HG02623 (cell line): ENCODE results near the gene PTGIS.

ENCODE experiments used
- ATAC-seq: cut with Tn5 transposase; IDR thresholded peaks from one replicate; pipeline ENCODE4 v1.9.1; 2021; ENCODE audit warnings: moderate library complexity; ENCODE audit not compliant: unreplicated experiment

The PTGIS gene

DNA sequence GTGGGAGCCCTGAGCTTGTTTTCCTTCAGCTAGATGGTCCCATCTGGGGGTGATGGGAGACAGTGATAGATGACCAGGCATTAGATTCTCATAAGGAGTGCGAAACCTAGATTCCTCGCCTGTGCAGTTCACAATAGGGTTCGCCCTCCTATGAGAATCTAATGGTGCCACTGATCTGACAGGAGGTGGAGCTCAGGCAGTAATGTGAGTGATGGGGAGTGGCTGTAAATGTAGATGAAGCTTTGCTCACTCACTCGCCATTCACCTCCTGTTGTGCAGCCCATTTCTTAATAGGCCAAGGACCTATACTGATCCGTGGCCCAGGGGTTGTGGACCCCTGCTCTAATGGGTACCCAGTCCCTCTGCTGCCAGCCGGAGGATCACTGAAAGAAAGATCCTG, 64.8 kb downstream of the PTGIS start:
- ATAC-seq, result no peak

DNA sequence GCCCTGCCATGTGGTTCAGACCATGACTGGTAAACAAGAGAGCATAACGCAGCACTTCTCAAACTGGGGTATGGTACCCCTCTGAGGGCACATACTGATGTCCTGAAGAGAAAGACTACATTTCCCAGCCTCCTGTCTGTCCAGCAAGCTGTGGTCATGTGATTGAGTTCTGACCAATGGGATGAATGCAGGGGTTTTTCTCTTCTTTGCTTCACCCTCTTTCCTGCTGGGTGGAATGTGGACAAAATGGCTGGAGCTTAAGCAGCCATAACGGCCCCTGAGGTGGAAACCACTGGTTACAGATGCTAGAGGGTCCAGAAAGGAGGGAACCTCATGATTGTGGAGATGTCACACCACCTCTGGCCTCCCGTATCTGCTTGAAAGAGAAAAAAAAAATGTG, 66.0 kb downstream of the PTGIS start:
- no peak for ATAC-seq

DNA sequence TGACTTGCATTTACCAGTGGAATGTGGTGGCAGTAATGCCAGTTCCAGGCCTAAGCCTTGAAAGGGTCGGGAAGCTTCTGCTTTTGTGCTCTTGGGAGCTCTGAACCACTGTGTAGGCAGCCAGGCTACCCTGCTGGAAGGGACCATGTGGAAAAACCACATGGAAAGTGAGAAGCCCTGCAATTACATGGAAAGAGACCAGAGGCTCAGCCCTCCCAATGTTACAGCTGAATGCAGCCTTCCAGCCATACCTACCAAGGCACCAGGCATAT, 70.6 kb downstream of the PTGIS start:
- ATAC-seq, result no peak

DNA sequence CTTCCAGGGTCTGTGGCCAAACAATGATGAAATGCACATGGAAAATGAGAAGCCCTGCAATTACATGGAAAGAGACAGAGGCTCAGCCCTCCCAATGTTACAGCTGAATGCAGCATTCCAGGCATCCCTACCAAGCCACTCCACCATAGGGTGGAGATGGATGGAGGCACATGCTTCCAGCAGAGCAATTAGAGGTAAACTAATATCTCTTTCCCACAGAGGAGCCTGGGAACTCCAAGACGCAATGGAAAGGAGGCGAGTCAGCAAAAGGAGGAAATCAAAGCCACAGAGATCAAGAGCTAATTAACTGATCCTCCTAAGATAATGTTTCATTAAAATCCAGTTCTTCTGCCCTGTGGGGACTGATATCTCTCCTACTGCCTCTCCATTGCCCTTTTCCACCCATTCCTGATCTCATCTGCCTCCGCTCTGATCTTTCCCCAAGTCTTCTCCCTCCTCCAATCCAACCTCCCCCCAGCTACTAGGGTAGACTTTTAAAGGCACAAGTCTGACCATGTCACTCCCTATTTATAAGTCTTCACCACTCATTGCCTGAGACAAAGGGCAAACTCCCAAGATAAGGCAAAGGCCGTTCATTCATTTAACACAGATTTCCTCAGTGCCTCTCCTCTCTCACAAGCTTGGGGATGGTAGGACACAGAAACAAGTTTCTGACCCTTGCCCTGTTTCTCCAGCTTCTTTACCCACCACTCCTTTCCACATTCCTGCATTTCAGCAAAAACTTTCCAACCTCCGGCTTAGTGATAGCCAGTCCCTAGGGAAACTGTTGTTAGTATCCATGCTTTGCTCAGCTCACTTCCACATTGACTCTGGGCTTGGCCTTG, 71.2 kb downstream of the PTGIS start:
- ATAC-seq, result no peak

DNA sequence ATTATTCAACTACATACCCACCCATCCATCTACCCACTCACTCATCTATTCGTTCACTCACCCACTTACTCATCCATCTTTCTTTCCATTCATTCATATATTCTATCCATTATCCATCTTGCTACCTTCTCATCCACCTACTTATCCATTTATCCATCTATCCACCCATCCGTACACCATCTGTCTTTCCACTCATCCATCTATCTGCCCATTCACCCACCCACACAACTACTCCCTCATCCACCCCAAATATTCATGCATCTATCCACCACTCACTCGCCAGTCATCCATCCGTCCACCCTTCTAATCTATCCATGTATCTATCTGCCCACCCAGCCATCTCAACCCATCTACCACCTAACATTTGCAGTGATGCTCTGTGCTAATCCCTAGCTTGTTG, 71.9 kb downstream of the PTGIS start:
- ATAC-seq, result no peak

DNA sequence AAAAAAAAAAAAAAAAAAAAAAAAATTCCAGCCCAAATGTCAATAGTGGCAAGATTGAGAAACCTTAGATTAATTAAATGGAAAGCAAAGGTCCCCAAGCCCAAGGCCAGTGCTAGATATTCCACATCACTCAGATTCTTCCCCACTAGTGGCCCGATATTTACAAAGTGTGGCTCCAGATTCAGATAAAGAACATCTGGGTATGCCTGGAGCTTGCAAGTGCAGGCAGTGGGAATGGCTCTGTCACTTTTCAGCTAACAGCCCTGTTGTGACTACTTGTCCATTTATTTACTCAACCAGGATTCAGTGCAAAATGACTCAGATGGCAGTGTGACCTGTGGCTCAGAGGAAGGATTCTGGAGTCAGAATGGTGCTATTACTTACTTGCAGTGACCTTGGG, 77.2 kb downstream of the PTGIS start:
- no peak for ATAC-seq

DNA sequence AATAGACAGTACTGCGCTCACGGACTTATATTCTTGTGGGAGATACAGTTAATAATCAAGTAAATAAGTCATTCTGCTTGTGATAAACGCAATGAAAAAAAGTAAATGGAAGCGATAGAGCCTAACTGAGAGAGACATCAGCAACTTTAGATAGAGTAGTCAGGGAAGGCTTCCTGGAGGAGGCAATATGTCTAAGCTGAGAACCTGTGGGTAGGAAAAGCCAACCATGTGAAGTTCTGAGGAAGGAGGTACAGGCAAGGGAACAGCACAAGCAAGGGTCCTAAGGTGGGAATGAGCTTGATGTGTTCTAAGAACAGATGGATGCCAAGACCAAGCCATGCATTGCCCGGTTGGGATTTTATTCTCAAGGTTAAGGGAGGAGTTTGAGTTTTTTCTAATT, 78.2 kb downstream of the PTGIS start:
- no peak for ATAC-seq

DNA sequence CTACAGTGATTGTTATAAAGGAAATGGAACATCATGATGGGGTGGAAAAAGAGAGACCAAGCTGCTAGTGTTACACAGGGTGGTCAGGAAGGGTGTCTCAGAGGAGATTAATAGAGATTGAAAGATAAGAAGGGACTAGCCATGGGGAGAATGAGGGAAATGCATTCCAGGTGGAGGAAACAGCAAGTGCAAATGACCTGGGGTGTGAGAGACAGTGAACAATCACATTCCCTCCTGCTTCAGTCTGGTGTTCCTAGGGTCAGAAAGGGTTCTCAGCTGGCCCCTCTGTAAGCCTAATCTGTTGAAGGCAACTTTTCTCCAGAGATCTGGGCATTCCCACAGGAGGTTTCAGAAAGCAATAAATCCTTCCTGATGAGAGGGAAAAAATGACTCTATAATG, 81.9 kb downstream of the PTGIS start:
- no peak for ATAC-seq

DNA sequence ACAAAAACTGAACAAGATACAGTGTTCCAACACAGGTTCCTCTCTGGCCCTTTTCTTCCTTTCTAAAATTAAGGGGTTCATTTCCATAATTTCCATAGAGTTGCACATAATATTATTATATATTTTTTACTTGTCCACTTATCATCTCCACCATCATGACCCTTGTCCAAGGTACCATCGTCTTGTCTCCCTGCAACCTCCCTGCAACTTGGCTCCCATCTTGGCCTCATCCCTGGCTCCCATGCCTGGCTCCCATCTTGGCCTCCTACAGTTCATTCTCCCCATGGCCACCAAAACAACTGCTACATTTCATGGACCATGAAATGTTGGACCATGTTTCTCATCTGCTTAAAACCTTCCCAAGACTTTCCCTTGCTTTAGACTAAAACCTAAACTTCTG, 82.4 kb downstream of the PTGIS start:
- no peak for ATAC-seq

DNA sequence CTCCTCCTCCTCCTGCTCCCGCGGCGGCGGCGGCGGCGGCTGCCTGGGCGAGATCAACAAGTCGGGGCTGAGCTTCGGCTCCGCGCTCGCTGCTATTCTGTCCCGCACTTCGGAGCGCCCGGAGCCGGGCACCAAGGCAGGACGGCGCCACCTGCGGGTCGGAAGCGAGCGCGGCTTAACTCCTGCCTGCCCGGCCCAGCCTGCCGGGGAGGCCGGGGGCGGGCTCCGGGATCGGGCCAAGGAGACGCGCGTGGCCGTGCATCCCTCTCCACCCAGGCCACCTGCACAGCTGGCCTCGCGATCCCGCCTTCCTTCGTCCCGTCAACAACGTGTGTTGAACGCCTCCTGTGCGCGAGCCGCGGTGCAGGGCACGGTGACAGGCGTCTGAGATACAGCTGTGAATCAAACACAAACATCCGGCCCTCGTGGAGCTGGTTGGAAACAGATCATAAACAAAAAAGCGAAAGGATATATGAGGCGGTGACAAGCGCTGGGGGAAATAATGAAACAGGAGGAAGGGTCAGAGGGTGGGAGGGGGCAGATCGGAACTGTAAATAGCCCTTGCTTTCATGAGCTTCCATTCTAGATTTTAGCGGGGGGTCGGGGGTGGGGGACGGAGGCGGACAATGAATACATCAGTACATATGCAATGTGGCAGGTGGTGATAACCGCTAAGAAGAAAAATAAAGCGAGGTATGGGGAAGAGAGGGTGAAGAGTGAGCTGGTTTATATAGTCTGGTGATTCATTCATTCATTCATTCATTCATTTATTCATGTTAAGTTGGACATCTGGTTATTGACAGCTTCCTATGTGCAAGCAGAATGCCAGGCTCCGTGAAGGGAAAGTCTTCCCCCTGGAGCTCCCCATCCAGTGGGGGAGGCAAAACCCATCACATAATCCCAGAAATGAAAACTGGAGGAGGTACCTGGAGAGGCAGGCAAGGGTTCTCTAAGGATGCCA, 83.5 kb downstream of the PTGIS start:
- ATAC-seq, result no peak

DNA sequence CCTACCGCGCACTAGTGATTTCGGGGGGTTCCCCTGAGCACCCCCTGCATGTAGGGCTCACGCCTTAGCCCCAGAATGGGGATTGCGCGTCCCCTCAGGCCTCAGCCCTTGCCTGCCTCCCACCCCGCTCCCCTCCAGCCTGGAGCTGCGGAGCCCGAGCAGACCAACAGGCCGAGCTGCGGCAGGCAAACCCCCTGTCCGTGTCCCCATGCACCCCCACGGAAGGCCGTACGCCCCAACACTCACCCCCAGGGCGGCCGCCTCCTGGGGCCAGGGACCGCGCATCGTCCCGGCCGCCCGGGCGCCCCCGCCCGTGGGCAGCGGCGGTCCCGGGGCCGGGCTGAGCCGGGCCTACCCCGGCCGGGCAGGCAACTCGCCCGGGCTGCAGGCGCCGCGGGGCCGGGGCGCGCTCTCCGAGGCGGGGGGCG, 84.2 kb downstream of the PTGIS start:
- ATAC-seq, result no peak

DNA sequence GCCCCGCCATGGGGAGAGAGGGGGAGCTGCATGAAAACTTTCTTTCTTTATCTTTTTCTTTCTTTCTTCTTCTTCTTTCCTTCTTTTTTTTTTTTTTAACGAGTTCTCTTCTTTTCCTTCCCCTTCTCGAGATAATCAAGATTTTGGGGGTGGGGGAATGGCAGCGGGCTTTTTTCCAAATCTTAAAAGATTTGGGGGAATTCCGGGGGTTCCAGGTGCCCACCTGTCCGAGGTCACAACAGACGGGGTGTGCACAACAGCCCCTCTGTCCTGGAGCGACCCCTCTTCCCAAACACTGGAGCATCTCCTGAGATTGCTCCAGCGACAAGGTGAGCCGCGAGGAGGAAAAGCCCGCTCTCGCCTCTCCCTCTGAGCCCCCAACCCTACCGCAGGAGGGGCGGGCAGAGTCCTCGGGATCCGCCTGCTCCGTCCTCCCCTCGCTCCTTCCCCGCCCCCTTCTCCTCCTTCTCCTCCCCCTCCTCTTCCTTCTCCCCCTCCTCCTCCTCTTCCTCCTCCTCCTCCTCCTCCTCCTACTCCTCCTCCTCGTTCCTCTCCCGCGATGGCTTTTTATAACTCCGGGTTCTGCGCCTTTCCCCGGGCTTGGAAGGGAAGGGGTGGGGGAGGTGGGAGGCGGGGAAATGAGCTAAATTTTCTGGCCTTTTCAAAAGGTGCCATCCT, 84.8 kb downstream of the PTGIS start:
- no peak for ATAC-seq

DNA sequence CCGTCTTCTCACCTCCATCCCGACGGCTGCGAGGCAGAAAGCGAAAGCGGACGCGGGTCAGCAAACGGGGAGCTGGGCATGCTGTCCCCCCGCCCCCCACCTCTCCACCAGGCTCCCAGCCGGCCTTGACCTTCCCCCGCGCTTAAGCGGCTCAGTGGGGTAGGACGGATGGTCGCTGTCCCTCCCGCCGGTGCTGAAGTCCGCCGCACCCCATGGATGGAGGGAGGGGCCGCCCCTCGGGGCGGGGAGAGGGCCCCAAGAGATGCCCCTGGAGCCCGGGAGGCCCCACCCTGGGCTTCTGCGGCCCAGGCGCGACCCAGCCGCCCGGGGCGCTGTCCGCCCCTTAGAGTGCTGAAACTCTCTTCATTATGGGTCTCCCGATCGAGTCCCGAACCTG, 85.3 kb downstream of the PTGIS start, which contains the start of gene KCNB1:
Gene KCNB1, minus strand, starts transcription at position 48 of the 397 bp plus-strand sequence. CDS start 188 bp downstream, outside the sequence.
- ATAC-seq, result no peak

DNA sequence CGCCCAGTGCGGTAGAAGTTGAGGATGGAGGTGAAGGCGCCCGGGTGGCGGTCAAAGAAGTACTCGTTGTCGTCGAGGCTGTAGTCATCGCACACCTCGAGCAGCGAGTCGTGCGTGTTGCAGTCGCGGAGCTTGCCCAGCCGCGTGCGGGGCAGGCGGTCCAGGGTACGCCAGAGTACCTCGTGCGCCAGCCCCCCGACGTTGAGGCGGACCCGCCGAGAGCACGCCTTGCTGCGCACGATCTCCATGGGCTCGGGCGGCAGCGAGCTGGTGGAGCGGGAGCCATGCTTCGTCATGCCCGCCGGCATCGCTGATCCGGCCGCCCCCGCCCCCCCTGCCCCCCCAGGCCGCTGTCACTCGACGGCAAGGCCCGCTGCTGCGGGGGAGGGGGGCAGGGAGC, 85.8 kb downstream of the PTGIS start:
- no peak for ATAC-seq

DNA sequence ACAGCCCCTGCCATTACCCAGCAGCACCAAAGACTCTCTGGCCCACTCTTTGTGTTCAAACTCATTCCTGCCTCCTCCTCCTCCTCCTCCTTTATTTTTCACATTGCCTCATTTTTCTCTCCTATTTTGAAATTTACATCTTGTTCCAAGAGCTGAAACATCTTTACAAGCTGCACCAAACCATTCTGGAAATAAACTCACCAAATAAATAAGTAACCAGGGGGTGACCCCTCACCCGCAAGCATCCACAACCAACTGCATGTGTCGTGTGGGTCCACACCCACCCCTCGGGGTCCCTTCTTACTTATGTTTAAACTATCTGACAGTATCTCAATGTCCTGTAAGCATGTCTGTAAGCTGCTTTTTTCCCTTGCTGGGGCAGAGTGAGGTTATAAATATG, 86.8 kb downstream of the PTGIS start:
- no peak for ATAC-seq

DNA sequence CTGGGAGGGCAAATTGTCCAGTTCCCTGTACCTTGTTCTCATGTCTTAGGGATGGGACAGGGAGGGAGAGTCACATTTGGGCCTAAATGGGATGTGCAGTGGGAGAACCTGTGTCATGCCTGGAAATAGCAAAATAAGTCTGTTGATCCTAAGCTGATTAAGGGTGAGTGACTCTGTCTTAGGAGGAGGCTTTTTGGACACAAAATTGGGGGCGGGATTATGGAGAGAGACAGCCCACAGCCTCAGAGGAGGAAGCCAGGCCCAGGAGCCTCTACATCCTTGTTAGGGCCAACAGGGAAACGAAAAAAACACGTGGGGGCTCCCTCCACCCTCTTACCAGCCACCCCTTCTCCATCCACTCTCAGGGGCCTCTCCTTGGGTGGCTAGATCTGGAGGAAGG, 87.7 kb downstream of the PTGIS start:
- no peak for ATAC-seq

DNA sequence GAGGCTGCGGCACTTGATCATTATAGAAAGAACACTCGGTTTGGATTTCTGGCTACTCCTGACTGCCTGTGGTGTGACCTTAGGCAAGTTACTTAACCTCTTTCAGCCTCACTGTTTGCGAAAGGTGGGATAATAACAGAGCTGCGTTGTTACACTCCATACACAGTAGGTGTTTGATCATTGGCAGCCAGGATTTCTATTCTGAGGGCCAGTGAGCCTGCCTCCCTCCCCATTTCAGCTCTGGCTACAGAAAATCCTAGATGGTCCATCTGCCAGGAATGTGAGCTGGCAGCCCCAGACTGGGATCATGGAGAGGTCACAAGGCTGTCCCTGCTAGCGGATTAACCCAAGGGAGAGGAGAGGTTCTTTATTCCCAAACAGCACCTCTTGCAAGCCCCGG, 88.2 kb downstream of the PTGIS start:
- no peak for ATAC-seq

DNA sequence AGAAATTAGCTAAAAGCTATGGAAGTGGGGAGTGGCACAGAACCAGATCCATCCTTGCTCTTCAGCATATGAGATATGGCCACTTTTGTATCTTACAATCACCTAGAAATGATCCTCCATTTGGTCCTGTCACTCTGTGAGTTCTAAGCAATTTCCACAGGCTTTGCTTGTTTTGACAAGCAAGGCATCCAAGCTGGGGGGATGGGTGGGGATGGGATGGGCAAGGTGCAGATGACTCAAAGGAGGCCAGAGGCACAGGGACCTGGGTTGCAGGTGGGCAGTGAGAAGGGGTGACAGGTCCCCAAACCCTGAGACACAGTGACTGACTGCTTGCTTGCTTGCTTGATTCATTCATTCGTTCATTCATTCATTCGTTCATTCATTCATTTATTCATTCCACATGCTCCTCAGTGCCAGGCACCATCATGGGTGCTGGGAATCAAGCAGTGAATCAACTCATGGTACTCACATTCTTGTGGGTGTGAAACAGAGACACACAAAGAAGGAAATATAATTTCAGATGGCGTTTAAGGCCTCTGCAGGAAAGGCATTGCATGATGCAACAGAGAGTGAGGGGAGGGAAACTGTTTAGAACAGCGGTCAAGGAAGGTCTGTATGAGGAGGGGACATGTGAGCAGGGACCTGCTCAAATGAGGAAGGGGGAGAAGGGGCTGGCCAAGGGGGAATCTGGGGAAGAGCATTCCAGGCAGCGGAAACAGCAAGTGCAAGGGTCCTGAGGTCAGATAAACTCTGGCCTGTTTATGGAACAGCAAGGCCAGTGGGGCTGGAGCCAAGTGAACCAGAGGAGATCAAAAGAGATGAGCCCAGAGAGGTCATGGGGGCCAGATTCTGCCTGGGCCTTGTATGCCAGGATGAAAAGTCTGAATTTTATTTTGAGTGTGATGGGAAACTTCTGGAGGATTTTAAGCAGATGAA, 88.9 kb downstream of the PTGIS start:
- ATAC-seq, result no peak

DNA sequence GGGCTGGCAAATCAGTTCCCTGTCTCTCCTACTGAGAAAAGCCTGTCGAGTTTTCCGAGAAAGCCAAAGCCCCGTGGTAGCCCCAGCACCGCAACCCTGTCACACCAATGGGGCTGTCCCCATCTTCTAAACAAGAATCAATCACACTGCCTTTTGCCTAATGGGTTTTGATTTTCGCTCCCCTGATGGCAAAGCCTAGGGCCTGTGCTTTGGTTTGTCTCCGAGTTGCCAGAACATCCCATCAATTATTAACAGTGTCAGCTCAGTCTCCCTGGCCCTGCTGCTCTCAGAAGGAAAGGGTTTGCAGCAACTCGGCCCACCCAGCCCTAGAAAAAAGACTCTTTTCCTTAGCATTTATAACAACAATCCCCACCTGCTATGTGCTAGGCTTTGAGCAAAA, 89.7 kb downstream of the PTGIS start:
- no peak for ATAC-seq

DNA sequence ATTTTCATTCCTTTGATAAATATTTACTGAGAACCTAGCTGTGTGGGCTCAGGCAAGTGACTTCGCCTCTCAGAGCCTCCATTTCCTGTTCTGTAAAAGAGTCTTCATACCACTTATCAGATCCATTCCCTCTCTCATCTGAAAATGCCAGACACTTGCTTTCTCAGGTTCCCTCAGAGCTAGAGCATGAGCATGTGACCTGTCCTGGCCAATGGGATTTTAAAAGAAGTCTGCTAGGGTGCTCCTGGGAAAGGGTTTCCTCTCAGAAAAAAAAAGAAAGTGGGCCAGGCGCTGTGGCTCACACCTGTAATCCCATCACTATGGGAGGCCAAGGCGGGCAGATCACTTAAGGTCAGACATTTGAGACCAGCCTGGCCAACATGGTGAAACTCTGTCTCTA, 90.7 kb downstream of the PTGIS start:
- no peak for ATAC-seq

DNA sequence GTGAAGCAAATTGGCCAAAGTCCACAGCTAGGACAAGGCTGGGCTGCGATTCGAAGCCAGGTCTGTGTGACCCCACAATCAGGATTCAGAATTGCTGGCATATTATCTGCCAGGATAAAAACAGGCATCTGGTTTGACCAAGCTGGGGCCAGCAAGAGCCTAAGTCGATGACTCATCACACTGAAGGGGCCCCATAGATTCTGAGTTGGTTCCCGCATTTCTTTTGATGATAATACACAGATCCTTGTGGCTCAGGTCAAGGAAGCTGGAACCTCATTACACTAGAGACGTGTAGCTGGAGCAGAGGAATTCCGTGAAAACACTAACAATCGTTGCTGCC, 92.0 kb downstream of the PTGIS start:
- ATAC-seq, result no peak
